OCI-LY7 (cell line): ENCODE results near the gene FNDC5. TPM values are rescaled to one million over a fixed set of nuclear protein-coding genes. Genes with fewer than 3 reads are reported as not detected.

Experiments
- BruUV-seq: library from RNA; stranded (reverse); fragments of 400-500 nt; replicated peaks from 2 replicates; lab custom pipeline; 2021; lab: Mats Ljungman, UMichigan
- CTCF ChIA-PET: fragments of 300-600 bp; sonication (Branson Sonifier 250); formaldehyde crosslinking; loops from one replicate; lab custom pipeline; 2022; ENCODE audit warnings: antibody characterized with exemption; ENCODE audit not compliant: unreplicated experiment; lab: Charles Lee
- POLR2A ChIA-PET: fragments of 300-600 bp; sonication (Branson Sonifier 250); formaldehyde crosslinking; loops from one replicate; lab custom pipeline; 2022; ENCODE audit warnings: antibody characterized with exemption; lab: Charles Lee
- DNase-seq: peaks from one replicate; pipeline ENCODE4 v3.0.0-alpha.2; 2015; ENCODE audit warnings: low spot score
- H2AFZ ChIP-seq: fragments of 200-600 bp; sonication (generic), shearing (Covaris generic); 2 replicates; pipeline ENCODE4 v1.6.1; 2014; ENCODE audit warnings: mild to moderate bottlenecking, antibody characterized with exemption, low read length, moderate library complexity
- H3K27ac ChIP-seq: fragments of 200-600 bp; sonication (generic); 2 replicates; pipeline ENCODE4 v1.5.1; 2014; ENCODE audit warnings: mixed run types, low read depth, mild to moderate bottlenecking, moderate library complexity, low read length, inconsistent platforms; ENCODE audit not compliant: poor library complexity, severe bottlenecking
- H3K36me3 ChIP-seq: fragments of 200-600 bp; sonication (generic); 2 replicates; pipeline ENCODE4 v1.6.1; 2014; ENCODE audit warnings: mild to moderate bottlenecking, antibody characterized with exemption, low read length, moderate library complexity, mixed read lengths; ENCODE audit not compliant: insufficient read depth
- H3K4me1 ChIP-seq: fragments of 200-600 bp; sonication (generic); 2 replicates; pipeline ENCODE4 v1.5.1; 2014; ENCODE audit warnings: mild to moderate bottlenecking, low read length; ENCODE audit not compliant: insufficient read depth, poor library complexity, severe bottlenecking
- H3K4me2 ChIP-seq: fragments of 200-600 bp; sonication (generic); 2 replicates; pipeline ENCODE4 v1.6.1; 2014; ENCODE audit warnings: mild to moderate bottlenecking, low read length
- H3K4me3 ChIP-seq: fragments of 200-600 bp; sonication (generic); 2 replicates; pipeline ENCODE4 v1.5.1; 2014; ENCODE audit warnings: mild to moderate bottlenecking, low read depth, low read length; ENCODE audit not compliant: poor library complexity, severe bottlenecking
- H3K79me2 ChIP-seq: fragments of 200-600 bp; sonication (generic); 2 replicates; pipeline ENCODE4 v1.6.1; 2016; ENCODE audit warnings: low read depth, mild to moderate bottlenecking, low read length, moderate library complexity, mixed read lengths; ENCODE audit not compliant: insufficient read depth
- H3K9me2 ChIP-seq: fragments of 200-600 bp; sonication (generic); 2 replicates; pipeline ENCODE4 v1.6.1; 2016; ENCODE audit warnings: mild to moderate bottlenecking, low read length, mixed read lengths; ENCODE audit not compliant: insufficient read depth
- H3K9me3 ChIP-seq: fragments of 200-600 bp; sonication (generic); 2 replicates; pipeline ENCODE4 v1.6.1; 2014; ENCODE audit warnings: mild to moderate bottlenecking, mixed run types, low read length, mixed read lengths
- H4K20me1 ChIP-seq: fragments of 200-600 bp; sonication (generic); 2 replicates; pipeline ENCODE4 v1.6.1; 2014; ENCODE audit warnings: mild to moderate bottlenecking, antibody characterized with exemption, low read length, moderate library complexity, mixed read lengths; ENCODE audit not compliant: insufficient read depth
- CTCF ChIP-seq: fragments of 200-600 bp; sonication (generic); conservative IDR thresholded peaks from 2 replicates; pipeline ENCODE4 v1.5.1; 2014; ENCODE audit warnings: mild to moderate bottlenecking, antibody characterized with exemption, low read length, moderate library complexity, mixed read lengths
- EZH2phosphoT487 ChIP-seq: fragments of 200-600 bp; sonication (generic); IDR thresholded peaks from 2 replicates; pipeline ENCODE4 v1.6.1; 2018; ENCODE audit warnings: low read depth, borderline replicate concordance, mild to moderate bottlenecking, mixed run types, antibody characterized with exemption, low read length, moderate library complexity, mixed read lengths
- intact Hi-C: fragments of 100-400 bp; cut with micrococcal nuclease; formaldehyde crosslinking; loops from one replicate; pipeline ENCODE4 v1.10.0; 2022; ENCODE audit not compliant: unreplicated experiment
- total RNA-seq, 2 experiments: library from RNA; depleted of rRNA in 1 of 2; stranded (reverse); fragments of >200 nt in 1 of 2; shearing (Covaris generic) in 1 of 2; gene quantifications; 2 replicates each; pipeline ENCODE4 v1.2.3, GENCODE V29; 2014 to 2022

Gene FNDC5
- total RNA-seq, 2 experiments from 2014 or later = not detected

- H4K20me1 ChIP-seq = no peaks in the 10 kb centered on the region
- no peak for TF ChIP-seq EZH2phosphoT487
- TF ChIP-seq CTCF = no peak
- peaks cover 25% of the 10 kb centered on the region for H3K4me1 ChIP-seq
- no peak overlapping the region for H3K4me2 ChIP-seq
- intact Hi-C loops = no loop called here
- ChIA-PET CTCF (interaction anchor here (0.6 kb wide), 1 partner anchor 427 kb away, joined by 3 read pairs; no protein-coding TSS in a partner anchor), POLR2A (no interaction called here)
- no peaks in the 10 kb centered on the region for H3K9me3 ChIP-seq
- no peak overlapping the region for H3K27ac ChIP-seq
- H2AFZ ChIP-seq = no peak overlapping the region
- H3K4me3 ChIP-seq = no peak overlapping the region
- H3K9me2 ChIP-seq = no peaks in the 10 kb centered on the region
- H3K79me2 ChIP-seq = no peaks in the 10 kb centered on the region
- H3K36me3 ChIP-seq = no peaks in the 10 kb centered on the region
- BruUV-seq = no TSS peak
- DNase-seq = no peak
These were observed 1.8 kb downstream of the FNDC5 start for GRCh38 chr1:32868806-32869455.

- intact Hi-C loops = no loop called here
- Histone ChIP-seq H3K4me1 (peaks cover 23% of the 10 kb centered on the region), H3K4me3 (no peak overlapping the region), H3K4me2 (no peak overlapping the region), H3K27ac (no peak overlapping the region), H3K9me3 (no peaks in the 10 kb centered on the region), H3K79me2 (no peaks in the 10 kb centered on the region), H4K20me1 (no peaks in the 10 kb centered on the region), H3K9me2 (no peaks in the 10 kb centered on the region), H2AFZ (no peak overlapping the region), H3K36me3 (peaks cover 7% of the 10 kb centered on the region)
- TF ChIP-seq CTCF (no peak), EZH2phosphoT487 (no peak)
- BruUV-seq = no TSS peak
- POLR2A ChIA-PET = no interaction called here
- CTCF ChIA-PET = no interaction called here
- no peak for DNase-seq
These were observed 2.6 kb downstream of the FNDC5 start for GRCh38 chr1:32868085-32868484.

GRCh38 chr1:32867671-32868070 lies 3.0 kb downstream of the FNDC5 start:
- peaks cover 11% of the 10 kb centered on the region for H3K36me3 ChIP-seq
- H3K4me2 ChIP-seq = no peak overlapping the region
- DNase-seq = no peak
- no peak overlapping the region for H3K4me3 ChIP-seq
- peaks cover 19% of the 10 kb centered on the region for H3K4me1 ChIP-seq
- ChIA-PET POLR2A (no interaction called here), CTCF (no interaction called here)
- intact Hi-C loops = no loop called here
- no peak overlapping the region for H2AFZ ChIP-seq
- BruUV-seq = no TSS peak
- H3K9me3 ChIP-seq = no peaks in the 10 kb centered on the region
- no peak overlapping the region for H3K27ac ChIP-seq
- no peak for TF ChIP-seq EZH2phosphoT487
- no peaks in the 10 kb centered on the region for H4K20me1 ChIP-seq
- H3K9me2 ChIP-seq = no peaks in the 10 kb centered on the region
- no peaks in the 10 kb centered on the region for H3K79me2 ChIP-seq
